GM12864 (cell line): Measurements from ENCODE around the gene ASB2.

Experiments used
- DNase-seq: peaks from one replicate; pipeline ENCODE4 v3.0.0-alpha.2; 2011; ENCODE audit warnings: low read depth
- H3K4me3 ChIP-seq: 2 replicates; pipeline ENCODE4 v1.5.1; 2011; ENCODE audit warnings: mild to moderate bottlenecking, low read depth, low read length, control low read depth
- CTCF ChIP-seq: IDR thresholded peaks from 2 replicates; pipeline ENCODE4 v1.5.1; 2011; ENCODE audit warnings: low read depth, mild to moderate bottlenecking, moderate library complexity, low read length, control low read depth, inconsistent platforms; ENCODE audit errors: missing control alignments

The ASB2 gene

GRCh38 chr14:93970965-93971634, 5.3 kb downstream of the ASB2 start:
- peak overlapping the region; percentile 34 for H3K4me3 ChIP-seq
- no peak for TF ChIP-seq CTCF
- DNase-seq: peak; percentile 66

GRCh38 chr14:93970585-93970964, 5.8 kb downstream of the ASB2 start:
- H3K4me3 ChIP-seq: peak overlapping the region; percentile 34
- no peak for DNase-seq

GRCh38 chr14:93969082-93969828, 7.1 kb downstream of the ASB2 start:
- peak; percentile 47 for DNase-seq
- H3K4me3 ChIP-seq: no peak overlapping the region
- TF ChIP-seq CTCF: no peak

More at GRCh38 chr14:93970585-93970964, 5.8 kb downstream of the ASB2 start:
- TF ChIP-seq CTCF: peak; percentile 56

- DNase-seq: peak; percentile 95
- no peak overlapping the region for H3K4me3 ChIP-seq
- no peak for TF ChIP-seq CTCF
Observed at GRCh38 chr14:93967637-93968250, 8.6 kb downstream of the ASB2 start.

GRCh38 chr14:93965946-93966474, 10.4 kb downstream of the ASB2 start:
- no peak overlapping the region for H3K4me3 ChIP-seq
- TF ChIP-seq CTCF: no peak
- DNase-seq: no peak

GRCh38 chr14:93965287-93965821, 11.0 kb downstream of the ASB2 start:
- DNase-seq: no peak
- no peak overlapping the region for H3K4me3 ChIP-seq
- TF ChIP-seq CTCF: no peak
